Gastroesophageal sphincter (tissue), 4 donors: ENCODE results near the gene POU4F1. TPM values are rescaled to one million over a fixed set of nuclear protein-coding genes. Genes with fewer than 3 reads are reported as not detected.

Experiments used
- ATAC-seq: fragments of 150-250 bp; one replicate; pipeline ENCODE4 v1.9.1; 2016; ENCODE audit warnings: mild to moderate bottlenecking, moderate library complexity
- H3K27ac ChIP-seq, 4 donors: fragments of 200-600 bp; sonication (generic) in 3 of 4; 1 replicate in 3 of 4; 2 replicates in 1 of 4; pipeline ENCODE4 v1.5.1; 2016 to 2019
- H3K27me3 ChIP-seq: fragments of 200-600 bp; sonication (generic); one replicate; pipeline ENCODE4 v1.5.1; 2019
- H3K36me3 ChIP-seq, 2 donors: fragments of 200-600 bp; sonication (generic); one replicate each; pipeline ENCODE4 v1.5.1; 2019; ENCODE audit warnings: control low read depth in 1 of 2
- H3K4me1 ChIP-seq, 3 donors: fragments of 200-600 bp; sonication (generic); 1 replicate in 2 of 3; 2 replicates in 1 of 3; pipeline ENCODE4 v1.5.1; 2016 to 2019; ENCODE audit warnings: control low read depth in 2 of 3
- H3K4me3 ChIP-seq, 2 donors: fragments of 200-600 bp; sonication (generic); one replicate each; pipeline ENCODE4 v1.5.1; 2019; ENCODE audit warnings: mild to moderate bottlenecking in 1 of 2, moderate library complexity in 1 of 2
- H3K9me3 ChIP-seq, 3 donors: fragments of 200-600 bp; sonication (generic); one replicate each; pipeline ENCODE4 v1.5.1; 2017 to 2019; ENCODE audit warnings: control low read depth in 2 of 3
- EP300 ChIP-seq: sonication (generic); formaldehyde crosslinking; IDR thresholded peaks from one replicate; pipeline ENCODE4 v1.6.1; 2017; ENCODE audit warnings: antibody characterized with exemption, mild to moderate bottlenecking
- POLR2A ChIP-seq, 2 donors: fragments of 450-650 bp; IDR thresholded peaks; one replicate each; pipeline ENCODE4 v1.6.1; 2017; ENCODE audit warnings: antibody characterized with exemption in 2 of 2, mild to moderate bottlenecking in 2 of 2, moderate library complexity in 1 of 2
- POLR2AphosphoS5 ChIP-seq: sonication (generic); formaldehyde crosslinking; IDR thresholded peaks from one replicate; pipeline ENCODE4 v1.6.1; 2017; ENCODE audit warnings: antibody characterized with exemption
- WGBS, 2 donors: methylation state at CpG; one replicate each; pipeline ENCODE4 v1.1.5; 2018; ENCODE audit warnings: low coverage in 1 of 2; 5-methylcytosine and 5-hydroxymethylcytosine counted together
- total RNA-seq, 4 donors: library from RNA; depleted of rRNA; stranded (reverse); fragments of >200 nt; gene quantifications; one replicate each; pipeline ENCODE4 v1.1.0, GENCODE V29; 2016
- TF ChIP-seq, protein P1 (sequence below), 4 experiments: fragments of 200-600 bp in 2 of 4; fragments of 450-650 bp in 2 of 4; sonication (generic) in 1 of 4; IDR thresholded peaks; one replicate each; pipeline ENCODE4 v1.5.1; 2017 to 2019; ENCODE audit warnings: antibody characterized with exemption in 4 of 4, mild to moderate bottlenecking in 2 of 4, moderate library complexity in 2 of 4

POU4F1 gene
- total RNA-seq, 4 donors from 2014 or later, result 0.08 TPM; not detected in 3

DNA sequence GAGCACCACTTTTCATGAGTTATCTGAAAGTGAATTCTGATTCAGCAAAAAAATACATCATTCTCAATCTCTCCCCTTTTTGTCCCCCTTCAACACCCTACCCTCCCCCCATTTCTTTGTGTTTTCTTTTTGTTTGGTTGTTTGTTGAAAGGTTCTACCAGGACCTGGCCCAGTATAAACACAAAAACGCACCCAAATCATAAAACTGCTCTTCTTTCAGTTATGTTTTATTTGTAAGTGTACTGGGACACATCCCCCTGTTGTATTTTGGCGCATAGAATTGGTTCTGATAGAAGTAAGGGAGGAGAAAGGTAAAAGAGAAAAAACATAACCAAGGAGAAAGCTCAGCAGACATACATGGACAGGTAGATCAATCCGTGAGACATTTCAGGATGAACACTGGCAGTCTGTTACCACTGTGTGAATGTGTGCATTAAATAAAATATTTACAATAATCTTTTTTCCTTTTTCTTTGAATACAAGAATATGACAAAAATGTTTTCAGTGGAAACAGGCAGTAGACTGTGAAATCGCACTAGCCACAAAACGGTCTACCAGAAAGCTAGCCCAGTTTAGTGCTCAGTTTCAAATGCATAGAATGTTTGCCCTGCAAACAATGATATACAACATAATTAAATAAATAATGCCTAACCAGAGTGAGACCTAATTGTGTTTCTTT lies 4.2 kb downstream of the POU4F1 start:
- Histone ChIP-seq H3K4me1 (peaks cover 0 to 46% (median 20%) of the 10 kb centered on the region in 3 donors), H3K4me3 (no peak overlapping the region), H3K9me3 (no peaks in the 10 kb centered on the region), H3K27ac (no peak overlapping the region), H3K27me3 (peaks cover 97% of the 10 kb centered on the region), H3K36me3 (no peaks in the 10 kb centered on the region)
- ATAC-seq, result no peak
- TF ChIP-seq POLR2A (IDR thresholded peaks at IDR 0.05), result no peak
- TF ChIP-seq, protein P1, sequence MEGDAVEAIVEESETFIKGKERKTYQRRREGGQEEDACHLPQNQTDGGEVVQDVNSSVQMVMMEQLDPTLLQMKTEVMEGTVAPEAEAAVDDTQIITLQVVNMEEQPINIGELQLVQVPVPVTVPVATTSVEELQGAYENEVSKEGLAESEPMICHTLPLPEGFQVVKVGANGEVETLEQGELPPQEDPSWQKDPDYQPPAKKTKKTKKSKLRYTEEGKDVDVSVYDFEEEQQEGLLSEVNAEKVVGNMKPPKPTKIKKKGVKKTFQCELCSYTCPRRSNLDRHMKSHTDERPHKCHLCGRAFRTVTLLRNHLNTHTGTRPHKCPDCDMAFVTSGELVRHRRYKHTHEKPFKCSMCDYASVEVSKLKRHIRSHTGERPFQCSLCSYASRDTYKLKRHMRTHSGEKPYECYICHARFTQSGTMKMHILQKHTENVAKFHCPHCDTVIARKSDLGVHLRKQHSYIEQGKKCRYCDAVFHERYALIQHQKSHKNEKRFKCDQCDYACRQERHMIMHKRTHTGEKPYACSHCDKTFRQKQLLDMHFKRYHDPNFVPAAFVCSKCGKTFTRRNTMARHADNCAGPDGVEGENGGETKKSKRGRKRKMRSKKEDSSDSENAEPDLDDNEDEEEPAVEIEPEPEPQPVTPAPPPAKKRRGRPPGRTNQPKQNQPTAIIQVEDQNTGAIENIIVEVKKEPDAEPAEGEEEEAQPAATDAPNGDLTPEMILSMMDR (IDR thresholded peaks at IDR 0.05), result no peak
- no peak for TF ChIP-seq EP300
- TF ChIP-seq POLR2AphosphoS5, result no peak
- 13 to 16% methylated on average over 3 to 5 of the region's 5 CpGs for WGBS, 2 donors

DNA sequence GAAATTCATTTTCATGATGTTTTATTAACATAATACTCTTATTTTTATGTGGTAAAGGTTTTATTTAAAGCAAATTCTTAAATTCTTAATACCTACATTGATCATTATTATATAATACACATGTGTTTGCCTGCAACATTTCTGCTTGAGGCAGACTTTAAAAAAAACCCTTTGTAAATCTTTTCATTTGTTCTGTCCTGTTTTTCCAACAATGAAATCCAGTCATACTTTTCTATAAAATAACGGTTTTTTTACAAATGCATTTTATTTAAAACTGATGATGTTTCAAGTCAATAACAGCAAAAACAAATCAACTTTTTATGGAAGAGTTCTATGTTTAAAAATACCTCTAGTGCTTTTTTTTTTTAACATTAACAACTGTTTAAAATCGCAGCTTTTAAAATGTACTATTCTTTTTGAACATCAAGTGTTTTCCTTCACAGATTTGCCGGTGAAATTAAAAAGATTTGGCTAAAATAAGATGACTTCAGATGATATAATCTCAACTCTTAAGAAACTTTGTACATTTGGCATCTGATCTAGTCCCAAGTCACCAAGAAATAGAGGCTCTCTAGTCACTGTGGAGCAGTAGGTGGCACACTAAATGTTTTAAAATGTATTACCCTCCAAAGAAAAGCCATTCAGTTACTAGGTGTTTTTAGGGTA lies 5.1 kb downstream of the POU4F1 start:
- Histone ChIP-seq H3K4me1 (peaks cover 0 to 39% (median 14%) of the 10 kb centered on the region in 3 donors), H3K4me3 (no peak overlapping the region), H3K27ac (no peak overlapping the region), H3K27me3 (peaks cover 97% of the 10 kb centered on the region), H3K36me3 (no peaks in the 10 kb centered on the region), H3K9me3 (no peaks in the 10 kb centered on the region)
- TF ChIP-seq EP300 (no peak), POLR2AphosphoS5 (no peak), POLR2A (IDR thresholded peaks at IDR 0.05) (no peak)
- TF ChIP-seq, protein P1 (IDR thresholded peaks at IDR 0.05), result no peak
- ATAC-seq, result no peak
- 11 to 15% methylated on average over 3 of the region's 3 CpGs for WGBS, 2 donors

DNA sequence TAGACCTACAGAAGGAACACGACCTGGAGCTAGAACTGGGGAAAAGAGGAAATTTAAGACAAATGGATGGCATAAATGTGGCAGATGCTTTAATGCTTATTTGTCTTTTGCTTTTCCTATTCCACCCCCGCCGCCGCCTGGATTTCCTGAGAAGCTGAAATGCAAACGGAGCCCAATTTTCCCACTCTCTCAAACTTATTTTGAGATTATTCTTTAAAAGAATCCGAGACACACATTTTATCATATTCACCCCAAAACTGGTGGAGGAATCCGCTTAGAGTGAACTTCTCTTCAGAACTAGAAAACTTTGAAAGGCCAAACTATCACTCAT lies 5.8 kb downstream of the POU4F1 start:
- ATAC-seq, result no peak

DNA sequence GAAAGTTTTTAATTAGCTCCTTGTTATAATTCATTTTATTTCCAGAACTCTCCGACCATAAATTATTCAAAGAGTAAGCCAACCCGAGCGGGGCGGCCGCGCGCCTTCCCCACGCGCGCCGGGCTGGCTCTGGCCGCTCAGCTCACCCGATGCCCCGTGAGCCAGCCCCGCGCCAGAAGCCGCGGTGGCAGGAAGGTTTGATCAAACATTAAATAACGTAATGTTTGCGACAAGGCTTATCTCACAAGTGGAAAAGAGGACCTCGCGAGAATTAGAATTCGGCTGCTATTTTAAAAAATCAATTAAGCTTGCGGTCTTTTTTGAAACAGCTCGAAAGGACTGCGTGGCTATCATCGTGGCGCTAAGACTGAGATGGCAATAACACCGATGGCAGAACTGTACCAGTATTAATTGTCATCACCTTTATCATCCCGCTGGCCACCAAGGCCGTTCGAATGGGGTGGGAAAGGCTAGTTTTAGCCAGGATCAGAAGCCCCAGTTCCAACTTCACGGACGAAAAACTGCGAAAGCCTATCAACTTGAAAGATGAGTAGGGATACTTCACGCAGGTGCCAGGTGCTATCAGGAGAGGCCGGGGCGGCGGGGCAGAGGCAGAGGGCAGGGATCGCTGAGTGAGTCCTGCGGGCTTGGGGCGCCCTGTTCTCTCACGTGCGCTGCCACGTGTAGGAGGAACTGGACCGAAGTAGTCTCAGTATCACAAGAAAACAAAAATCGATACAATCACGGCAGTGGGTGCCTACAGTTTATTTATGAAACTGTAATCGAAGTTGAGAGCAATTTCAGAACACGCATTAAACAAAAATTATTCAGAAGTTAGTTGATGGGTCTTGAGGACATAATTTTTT lies 6.4 kb downstream of the POU4F1 start:
- ATAC-seq, result no peak
- 6 to 7% methylated on average over 23 to 30 of the region's 50 CpGs for WGBS, 2 donors

More for the DNA sequence above, 5.8 kb downstream of the POU4F1 start:
- Histone ChIP-seq H3K9me3 (no peaks in the 10 kb centered on the region), H3K27me3 (peaks cover 97% of the 10 kb centered on the region), H3K36me3 (no peaks in the 10 kb centered on the region), H3K4me1 (peaks cover 0 to 32% (median 8%) of the 10 kb centered on the region in 3 donors), H3K4me3 (no peak overlapping the region), H3K27ac (no peak overlapping the region)
- WGBS, 2 donors, result 10 to 20% methylated on average over 7 of the region's 7 CpGs
- TF ChIP-seq POLR2AphosphoS5 (no peak), EP300 (no peak), POLR2A (IDR thresholded peaks at IDR 0.05) (no peak)
- TF ChIP-seq, protein P1 (IDR thresholded peaks at IDR 0.05), result no peak

DNA sequence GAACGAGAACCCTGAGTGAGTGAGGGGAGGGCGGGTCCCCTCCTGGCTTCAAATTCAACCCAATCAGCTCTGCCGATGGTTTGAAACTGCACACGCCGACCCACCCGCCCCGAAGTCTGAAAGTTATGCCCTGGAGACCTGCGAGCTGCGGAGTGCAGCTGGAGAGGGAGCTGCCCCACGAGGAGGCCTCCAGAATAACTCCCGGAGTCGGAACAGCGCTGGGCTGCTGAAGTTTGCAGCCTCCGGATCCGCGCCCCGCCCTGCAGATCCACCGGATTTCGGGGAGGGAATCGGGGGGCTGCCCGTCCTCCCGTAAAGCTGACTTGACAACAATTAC lies 7.0 kb downstream of the POU4F1 start:
- Histone ChIP-seq H3K27me3 (peaks cover 100% of the 10 kb centered on the region), H3K9me3 (no peaks in the 10 kb centered on the region), H3K27ac (no peak overlapping the region), H3K4me1 (peaks cover 0 to 24% (median 2%) of the 10 kb centered on the region in 3 donors), H3K36me3 (no peaks in the 10 kb centered on the region), H3K4me3 (peak overlapping the region in 1 of 2 donors; percentile 17)
- TF ChIP-seq, protein P1 (IDR thresholded peaks at IDR 0.05), result no peak
- TF ChIP-seq POLR2AphosphoS5 (no peak), POLR2A (IDR thresholded peaks at IDR 0.05) (no peak), EP300 (no peak)
- 5% methylated on average over 10 of the region's 22 CpGs; no CpG with 5 or more reads in 1 of the 2 donors for WGBS, 2 donors
- no peak for ATAC-seq

More for the DNA sequence above, 6.4 kb downstream of the POU4F1 start:
- no peaks in the 10 kb centered on the region for H3K9me3 ChIP-seq
- H3K36me3 ChIP-seq, result no peaks in the 10 kb centered on the region
- H3K27ac ChIP-seq, result no peak overlapping the region
- H3K4me1 ChIP-seq, result peaks cover 0 to 28% (median 4%) of the 10 kb centered on the region in 3 donors
- H3K27me3 ChIP-seq, result peaks cover 98% of the 10 kb centered on the region
- no peak for TF ChIP-seq EP300
- no peak for TF ChIP-seq POLR2AphosphoS5
- peak overlapping the region in 1 of 2 donors; percentile 17 for H3K4me3 ChIP-seq
